GM21528 (cell line): ENCODE measurements around the gene CCT5.

Experiments
- ATAC-seq: cut with Tn5 transposase; IDR thresholded peaks from one replicate; pipeline ENCODE4 v1.9.1; 2021; ENCODE audit warnings: mild to moderate bottlenecking, moderate library complexity; ENCODE audit not compliant: unreplicated experiment, low FRiP score

Gene CCT5

GRCh38 chr5:10297646-10298204 lies 47.6 kb downstream of the CCT5 start:
- no peak for ATAC-seq

GRCh38 chr5:10300246-10300645 lies 50.2 kb downstream of the CCT5 start:
- no peak for ATAC-seq

- ATAC-seq, result no peak
Observed at GRCh38 chr5:10301266-10301665, 51.2 kb downstream of the CCT5 start.

GRCh38 chr5:10301842-10302610 lies 51.9 kb downstream of the CCT5 start:
- no peak for ATAC-seq

- no peak for ATAC-seq
Observed at GRCh38 chr5:10303201-10303600, 53.1 kb downstream of the CCT5 start.

GRCh38 chr5:10303699-10304170 lies 53.7 kb downstream of the CCT5 start:
- no peak for ATAC-seq

- ATAC-seq, result no peak
Observed at GRCh38 chr5:10304932-10305331, 54.9 kb downstream of the CCT5 start.

GRCh38 chr5:10306114-10306513 lies 56.0 kb downstream of the CCT5 start:
- no peak for ATAC-seq

GRCh38 chr5:10306806-10307205 lies 56.7 kb downstream of the CCT5 start:
- no peak for ATAC-seq

- peak; percentile 86 for ATAC-seq
Observed at GRCh38 chr5:10307206-10308148, 57.4 kb downstream of the CCT5 start, which contains the start of gene CMBL. Gene CMBL, minus strand, starts transcription at chr5:10307902. Its CDS starts 17,140 bp downstream, at chr5:10290762.

- no peak for ATAC-seq
Observed at GRCh38 chr5:10308844-10309243, 58.8 kb downstream of the CCT5 start.

- no peak for ATAC-seq
Observed at GRCh38 chr5:10310066-10310779, 60.1 kb downstream of the CCT5 start.

GRCh38 chr5:10310835-10311570 lies 60.9 kb downstream of the CCT5 start:
- ATAC-seq, result peak; percentile 66

GRCh38 chr5:10311595-10312425 lies 61.7 kb downstream of the CCT5 start:
- ATAC-seq, result no peak

- ATAC-seq, result no peak
Observed at GRCh38 chr5:10315201-10315600, 65.1 kb downstream of the CCT5 start.
